HG02884 (cell line): ENCODE results near the gene ANTKMT.

ENCODE experiments used
- ATAC-seq: cut with Tn5 transposase; IDR thresholded peaks from one replicate; pipeline ENCODE4 v1.9.1; 2021; ENCODE audit warnings: mild to moderate bottlenecking, moderate library complexity; ENCODE audit not compliant: unreplicated experiment

Gene ANTKMT

DNA sequence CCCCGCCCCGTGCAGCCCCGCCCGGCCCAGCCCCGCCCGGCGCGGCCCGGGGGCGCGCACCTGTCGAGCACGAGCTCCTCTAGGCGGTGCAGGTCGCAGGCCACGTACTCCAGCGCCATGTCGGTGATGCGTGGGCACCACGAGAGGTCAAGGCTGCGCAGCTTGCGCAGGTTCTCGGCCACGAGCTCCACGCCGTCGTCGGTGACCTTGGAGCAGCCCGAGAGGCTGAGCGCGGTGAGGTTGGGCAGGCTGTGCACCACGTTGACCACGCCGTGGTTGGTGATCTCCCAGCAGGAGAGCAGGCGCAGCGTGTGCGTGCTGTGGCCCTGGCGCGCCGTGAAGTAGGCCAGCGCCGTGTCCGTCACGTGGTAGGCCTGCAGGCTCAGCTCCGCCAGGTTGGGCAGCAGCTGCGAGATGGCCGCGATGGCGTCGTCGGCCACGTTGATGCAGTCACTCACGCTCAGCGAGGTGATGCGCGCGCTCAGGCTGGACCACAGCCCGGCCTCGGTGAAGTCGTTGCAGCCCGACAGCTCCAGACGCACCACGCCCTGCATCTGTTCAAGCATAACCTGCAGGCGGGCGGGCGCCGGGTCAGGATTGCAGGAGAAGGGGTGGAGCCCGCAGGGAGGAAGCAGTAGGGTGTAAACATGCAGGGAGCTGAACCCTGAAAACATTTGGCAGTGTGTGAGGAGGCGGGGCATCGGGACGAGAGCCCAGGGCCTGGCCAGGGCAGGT is 25.4 kb upstream of the ANTKMT start:
- no peak for ATAC-seq

DNA sequence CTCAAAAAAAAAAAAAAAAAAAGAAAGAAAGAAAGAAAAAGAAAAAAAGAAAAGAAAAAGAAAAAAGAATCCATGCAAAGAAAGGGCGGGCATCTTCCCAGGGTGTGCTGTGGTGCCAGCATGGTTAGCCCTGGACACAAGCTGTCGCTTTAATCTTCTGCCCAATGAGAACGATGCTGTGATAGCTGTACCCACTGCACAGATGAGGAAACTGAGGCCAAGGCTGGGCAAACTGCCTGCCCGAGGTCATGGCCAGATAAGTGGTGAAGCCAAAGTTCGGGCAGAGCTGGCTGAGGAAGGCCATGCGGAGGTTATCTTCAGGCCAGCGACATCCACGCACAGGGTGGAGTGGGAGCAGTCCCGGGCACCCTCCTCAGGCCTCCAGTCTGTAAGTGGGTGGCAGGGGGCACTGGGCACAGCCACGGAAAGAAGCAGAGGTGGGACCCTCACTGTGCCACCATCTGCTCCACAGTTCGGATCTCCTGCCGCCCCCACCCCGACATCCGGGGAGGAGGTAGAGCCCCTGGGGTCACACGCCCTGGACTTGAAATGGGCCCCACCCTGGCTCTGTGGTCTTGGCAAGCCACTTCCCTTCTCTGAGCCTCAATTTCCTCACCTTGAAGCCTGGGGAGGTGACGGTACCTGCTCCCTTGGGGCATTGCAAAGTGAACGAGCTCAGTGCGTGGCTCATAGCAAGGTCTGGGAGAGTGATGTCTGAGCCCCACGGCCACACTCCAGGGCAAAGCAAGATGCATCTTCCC is 21.9 kb upstream of the ANTKMT start:
- ATAC-seq = no peak

DNA sequence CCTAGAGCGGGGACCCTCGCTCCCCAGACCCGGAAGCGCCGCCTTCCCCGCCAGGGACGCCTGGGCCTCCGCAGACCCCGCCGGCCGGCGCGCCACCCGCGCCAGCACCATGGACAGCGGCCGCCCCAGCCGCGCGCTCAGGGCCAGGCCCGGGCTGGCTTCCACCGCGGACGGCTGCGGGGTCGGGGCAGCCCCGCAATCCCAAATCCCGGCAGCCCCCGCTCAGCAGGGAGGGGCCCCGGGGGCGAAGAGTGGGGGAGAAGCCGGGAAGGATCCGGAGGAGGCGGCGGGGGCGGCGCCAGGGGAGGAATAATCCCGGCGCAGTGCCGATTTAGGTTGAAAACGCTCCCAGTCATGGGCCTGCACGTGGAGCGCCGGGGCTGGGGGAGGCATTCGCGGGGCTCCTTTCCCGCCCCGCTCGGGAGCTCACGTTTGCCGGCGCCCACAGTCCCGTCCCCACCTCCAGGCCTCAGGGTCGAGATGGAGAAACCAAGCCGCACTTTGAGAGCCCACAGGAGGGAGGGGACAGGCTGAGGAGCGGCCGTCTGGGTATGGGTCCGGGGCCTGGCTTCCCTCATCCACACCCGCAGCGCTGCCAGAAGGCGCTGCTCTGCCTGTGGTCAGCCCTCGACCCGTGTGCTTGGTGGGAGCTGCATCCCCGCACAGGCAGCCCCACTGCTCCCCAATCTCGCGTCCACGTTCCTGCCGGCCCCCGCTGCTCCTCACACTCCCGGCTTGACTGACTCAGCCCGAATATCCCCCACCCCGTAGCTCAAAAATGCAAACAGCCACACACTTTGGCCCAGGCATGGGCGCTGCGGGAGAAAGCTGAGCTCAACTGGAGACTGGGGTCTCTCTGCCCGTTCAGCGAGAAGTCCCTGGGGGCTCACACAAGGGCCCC is 20.0 kb upstream of the ANTKMT start:
- no peak for ATAC-seq

DNA sequence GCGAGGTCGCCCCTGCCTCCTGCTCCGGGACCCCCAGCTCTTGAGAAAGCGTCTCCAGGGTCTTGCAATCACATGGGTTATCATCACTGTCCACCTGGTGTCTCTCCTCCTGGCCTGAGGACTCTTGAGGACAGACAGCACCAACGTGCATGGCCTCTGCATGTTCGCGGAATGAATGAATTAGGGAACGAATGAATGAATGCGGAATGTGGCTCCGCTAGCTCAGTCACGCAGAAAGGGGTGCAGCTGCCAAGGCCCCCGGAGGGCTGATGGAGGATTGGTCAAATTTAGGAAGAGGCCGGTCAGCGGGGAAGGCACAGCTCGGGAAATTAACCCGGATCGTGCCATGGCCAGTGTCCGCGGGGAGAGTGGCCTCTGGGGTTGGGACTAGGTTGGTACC is 18.6 kb upstream of the ANTKMT start:
- no peak for ATAC-seq

DNA sequence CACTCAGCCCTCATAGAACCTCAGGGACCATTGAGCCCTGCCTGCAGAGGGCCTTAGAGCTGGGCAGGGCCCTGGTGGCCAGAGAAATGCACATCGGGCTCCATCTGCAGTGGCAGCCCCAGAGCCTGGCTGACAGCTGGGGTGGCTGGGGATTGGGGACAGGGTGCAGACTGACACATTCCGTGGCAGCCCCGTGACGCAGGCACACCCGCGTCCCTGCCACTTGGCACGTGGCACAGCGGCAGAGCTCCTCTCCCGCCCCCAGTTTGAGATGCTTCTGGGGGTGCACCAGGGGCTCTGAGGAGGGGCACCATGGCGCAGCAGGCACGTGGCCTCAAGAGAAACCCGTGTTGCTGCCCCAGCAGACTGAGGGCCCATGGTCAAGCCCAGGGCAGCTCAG is 17.5 kb upstream of the ANTKMT start:
- no peak for ATAC-seq

DNA sequence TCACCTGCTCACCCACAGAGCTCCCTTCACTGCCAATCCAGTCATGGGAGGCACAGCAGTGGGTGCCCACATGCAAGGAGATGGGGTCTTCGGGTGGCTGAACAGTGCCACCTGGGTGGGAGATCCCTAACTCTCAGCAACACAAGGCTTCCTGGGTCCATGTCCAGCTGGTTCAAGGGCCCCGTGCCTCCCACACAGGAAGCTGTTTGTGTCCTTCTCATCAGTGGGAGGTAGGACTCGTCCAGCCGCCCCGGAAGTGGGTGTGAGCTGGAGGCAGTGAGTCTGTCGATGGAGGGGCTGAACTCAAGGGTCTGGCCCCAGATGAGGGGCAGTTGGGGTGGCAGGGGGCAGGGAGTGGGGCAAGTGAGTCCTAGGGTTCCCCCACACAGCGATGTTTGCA is 16.9 kb upstream of the ANTKMT start:
- no peak for ATAC-seq

DNA sequence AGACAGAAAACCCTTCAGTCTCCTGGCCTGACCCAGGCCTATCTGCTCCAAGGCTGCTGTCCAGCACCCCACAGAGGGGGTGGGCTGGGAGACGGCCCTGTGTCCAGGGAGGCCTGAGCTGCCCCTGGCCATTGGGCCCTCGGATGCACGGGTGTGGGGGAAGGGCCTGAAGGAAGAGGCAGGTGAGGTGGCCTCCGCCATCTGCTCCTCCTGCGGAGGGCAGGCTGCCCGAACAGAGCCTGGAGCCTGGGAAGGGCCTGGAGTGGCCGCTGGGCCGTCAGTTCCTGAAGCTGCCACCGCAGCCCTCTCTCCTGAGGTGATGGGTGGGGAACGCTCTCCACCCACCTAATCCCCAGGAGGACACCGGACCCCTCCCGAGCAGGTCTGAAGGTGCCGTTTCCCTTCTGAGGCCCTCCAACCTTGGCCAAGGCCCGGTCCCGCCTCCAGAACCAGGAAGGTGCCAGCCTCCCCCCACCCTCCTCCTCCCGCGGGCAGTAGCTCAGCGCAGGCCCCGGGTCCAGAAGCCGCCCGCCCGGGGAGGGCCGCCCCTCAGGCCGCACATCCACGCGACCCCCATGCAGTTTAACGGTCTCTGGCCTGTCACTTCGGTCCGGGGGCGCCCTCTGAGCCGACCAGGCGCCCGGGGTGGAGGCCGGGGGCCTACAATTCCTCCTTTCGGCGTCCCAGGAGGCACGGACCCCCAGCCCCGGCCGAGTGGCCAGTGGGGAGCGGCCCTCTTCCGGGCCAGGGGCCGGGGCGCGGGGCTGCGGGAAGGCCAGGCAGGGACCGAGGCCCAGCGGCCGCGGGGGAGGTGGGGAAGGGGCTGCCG is 16.2 kb upstream of the ANTKMT start:
- ATAC-seq = no peak

DNA sequence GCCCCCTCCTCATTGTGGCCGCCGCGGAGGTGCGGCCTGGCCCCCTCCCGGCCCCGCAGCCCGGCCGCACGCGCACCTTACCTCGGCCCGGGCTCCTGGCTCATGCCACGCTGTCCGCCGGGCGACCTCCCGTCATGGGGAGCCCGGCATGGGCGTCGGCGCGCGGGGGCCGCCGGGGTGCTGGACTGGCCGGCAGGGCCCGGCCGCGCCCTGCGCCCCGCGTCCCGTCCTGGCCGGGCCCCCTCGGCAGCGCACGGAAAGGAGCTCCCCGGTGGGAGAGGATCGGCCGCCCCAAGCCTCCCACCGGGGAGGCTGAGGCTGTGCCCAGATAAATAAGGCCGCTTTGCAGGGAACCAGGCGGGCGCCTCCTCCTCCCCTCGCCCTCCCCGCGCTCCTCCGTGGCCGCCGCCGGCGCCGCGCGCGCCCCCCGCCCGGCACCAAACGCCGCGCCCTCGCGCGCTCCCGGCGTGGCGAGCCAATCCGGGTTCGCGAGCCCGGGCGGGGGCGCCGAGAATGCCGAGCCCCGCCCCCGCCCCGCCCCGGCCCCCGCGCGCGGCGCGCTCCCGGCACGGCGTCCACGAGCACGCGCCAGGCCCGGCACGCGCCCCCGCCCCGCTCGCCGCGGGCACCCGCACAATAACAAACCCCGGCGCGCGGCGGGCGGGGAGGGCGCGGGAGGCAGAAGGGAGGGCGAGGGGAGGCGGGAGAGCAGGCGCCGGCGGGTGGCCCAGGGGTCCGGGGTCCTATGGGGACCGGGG is 15.3 kb upstream of the ANTKMT start, which contains the start of gene FBXL16:
FBXL16 (minus strand) TSS at position 371 of the 758 bp plus-strand sequence. CDS start 8,396 bp downstream, outside the sequence.
- ATAC-seq = no peak

DNA sequence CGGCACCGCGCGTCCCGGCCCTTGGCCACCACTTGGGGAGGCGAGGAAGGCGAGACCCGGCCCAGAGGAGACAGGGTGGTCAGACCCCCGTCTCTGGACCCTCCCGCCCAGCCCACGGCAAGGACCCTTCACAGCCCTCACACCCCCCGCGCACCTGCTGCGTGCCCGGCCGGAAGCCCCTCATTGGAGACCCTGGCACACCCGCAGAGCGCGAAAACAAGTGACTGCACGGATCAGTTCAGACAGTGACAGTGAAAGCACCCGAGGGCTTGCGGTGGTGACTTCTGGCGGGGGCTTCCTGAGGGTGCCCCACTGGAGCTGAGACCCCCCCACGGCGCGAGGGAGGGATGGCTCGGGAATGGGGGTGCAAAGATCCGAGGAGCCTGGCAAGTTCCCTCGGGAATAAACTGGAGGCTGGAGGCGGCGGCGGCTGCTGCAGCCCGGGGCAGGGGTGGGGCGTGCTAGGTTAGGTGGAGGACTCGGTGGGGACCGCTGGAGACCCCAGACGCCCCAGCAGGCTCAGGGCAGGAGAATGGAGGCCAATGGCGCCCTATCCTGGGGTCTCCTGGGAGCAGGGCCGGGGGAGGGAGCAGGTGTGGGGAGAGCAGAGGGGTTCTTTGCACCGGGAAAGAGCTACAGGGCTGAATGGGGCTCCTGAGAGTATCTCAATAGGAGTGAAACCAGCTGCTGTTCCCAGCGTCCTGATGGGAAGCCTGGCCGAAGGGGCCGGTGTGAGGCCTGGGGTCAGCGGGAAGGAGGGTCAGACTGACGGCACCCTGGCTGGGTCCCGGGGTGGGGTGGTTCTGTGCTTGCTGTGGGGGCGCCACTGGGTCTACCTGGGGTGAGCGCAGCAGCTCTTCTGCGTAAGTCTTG is 14.5 kb upstream of the ANTKMT start:
- no peak for ATAC-seq

DNA sequence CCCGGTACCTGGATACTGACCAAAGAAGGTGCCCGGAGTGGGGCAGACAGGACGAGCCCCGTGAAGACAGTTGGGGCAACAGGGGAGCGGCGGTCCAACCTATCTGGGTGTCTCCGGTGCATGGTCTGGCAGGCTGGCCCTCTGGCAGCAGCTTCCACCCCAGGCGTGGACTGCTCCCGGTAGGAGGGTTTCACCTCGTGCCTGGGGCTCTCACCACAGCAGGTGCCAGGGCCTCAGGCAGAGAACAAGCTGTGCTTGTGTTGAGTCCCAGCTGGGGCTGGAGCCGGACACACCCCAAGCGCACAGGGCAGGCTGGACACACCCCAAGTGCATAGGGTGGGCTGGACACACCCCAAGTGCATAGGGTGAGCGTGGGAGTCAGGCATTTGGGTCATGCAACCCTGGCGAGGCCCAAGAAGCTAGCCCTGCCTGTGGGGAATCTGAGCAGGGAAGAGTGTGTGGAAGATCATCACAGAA is 13.8 kb upstream of the ANTKMT start:
- ATAC-seq = no peak

DNA sequence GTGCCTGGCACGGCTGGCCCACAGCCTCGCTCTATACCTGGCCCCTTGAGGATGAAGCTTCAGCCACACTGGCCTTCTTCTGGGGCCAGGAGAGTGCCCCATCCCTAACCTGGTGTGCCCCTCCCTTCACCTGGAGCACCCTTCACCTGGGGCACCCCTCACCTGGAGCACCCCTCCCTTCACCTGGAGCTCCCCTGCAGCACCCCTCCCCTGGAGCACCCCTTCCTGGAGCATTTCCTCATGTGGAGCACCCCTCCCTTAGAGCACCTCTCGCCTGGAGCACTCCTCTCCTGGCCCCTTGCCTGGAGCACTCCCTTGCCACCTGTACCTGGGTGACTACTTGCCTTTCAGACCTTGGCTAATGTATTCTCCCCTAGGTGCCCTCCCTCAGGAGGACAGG is 12.9 kb upstream of the ANTKMT start:
- ATAC-seq = no peak

DNA sequence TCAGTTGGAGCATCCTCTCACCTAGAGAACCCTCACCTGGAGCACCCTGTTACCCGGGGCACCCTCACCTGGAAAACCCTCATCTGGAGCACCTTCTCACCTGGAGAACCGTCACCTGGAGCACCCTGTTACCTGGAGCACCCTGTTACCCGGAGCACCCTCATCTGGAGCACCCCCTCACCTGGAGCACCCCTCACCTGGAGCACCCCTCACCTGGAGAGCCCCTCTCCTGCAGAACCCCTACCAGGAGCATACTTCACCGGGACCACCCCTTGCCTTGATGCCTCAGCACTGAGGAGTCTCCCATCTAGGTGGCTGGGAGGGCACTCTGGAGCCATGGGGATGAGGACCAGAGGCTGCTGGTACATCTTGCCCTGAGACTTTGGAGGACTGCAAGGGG is 12.0 kb upstream of the ANTKMT start:
- no peak for ATAC-seq

DNA sequence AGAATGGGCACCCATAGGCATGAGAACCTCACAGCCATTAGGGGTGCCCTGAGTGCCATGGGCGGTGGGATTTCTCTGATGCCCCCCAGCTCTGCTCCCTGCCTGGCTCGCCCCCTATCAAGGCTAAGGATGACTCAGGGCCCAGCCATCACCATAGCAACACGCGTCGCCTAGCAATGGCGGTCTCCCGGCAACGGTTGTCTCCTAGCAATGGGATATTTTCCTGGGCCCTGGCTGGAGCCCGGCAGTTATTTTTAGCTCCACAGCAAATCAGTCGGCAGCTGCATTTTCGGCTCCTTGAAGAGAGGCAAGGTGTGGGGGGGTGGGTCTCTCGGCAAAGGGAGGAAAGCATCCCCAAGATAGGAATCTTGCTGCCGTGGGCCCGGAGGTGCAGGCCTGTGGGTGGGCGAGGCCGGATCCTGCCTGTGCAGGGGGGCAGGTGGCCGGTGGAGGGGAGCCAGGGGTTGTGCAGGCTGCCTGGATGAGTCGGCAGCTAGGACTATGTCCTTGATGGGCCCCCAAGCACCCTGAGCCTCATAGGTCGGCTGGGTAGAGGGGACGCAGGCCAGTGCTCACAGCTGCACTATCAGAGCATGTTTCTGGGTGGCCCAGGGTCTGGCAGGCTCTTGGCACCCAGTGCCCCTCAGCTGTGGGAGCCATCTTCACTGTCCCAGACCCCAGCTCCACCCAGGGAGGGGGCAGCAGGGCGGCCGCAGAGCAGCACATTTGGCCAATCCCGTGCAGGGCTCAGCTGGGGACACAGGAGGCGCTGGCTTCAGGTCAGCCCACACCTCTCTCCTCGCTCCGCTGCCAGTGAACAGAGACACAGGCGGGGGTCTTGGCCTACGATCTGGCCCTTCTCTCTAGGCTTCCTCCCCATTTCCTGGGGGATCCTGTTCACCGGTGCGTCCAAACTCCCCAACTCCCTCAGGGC is 11.1 kb upstream of the ANTKMT start:
- no peak for ATAC-seq

DNA sequence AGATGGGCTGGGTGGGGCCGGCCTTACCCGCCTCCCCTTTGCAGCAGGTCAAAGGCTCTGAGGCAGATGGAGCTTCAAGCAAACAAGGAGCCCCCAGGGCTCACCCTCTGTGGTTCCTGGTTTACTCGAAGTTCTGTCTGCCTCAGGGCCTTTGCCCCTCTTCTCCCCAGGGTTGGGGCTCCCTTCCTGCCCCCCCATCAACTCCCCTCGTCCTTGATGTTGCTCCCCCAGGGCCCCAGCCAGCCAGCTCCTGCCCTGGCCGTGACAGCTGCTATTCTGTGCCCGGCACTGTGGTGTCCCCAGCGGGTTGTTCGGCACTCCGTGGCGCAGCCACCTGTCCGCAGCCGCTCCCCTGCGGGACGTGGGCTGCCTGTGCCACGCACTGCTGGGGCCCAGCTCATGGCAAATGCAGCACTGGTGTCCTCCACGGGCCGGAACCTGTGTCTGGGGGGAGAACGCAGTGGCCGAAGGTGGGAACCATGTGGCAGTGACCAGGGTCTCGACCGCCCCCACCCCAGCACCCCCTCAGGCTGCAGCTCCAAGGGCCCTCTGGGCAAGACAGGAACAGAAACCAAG is 10.4 kb upstream of the ANTKMT start:
- no peak for ATAC-seq

DNA sequence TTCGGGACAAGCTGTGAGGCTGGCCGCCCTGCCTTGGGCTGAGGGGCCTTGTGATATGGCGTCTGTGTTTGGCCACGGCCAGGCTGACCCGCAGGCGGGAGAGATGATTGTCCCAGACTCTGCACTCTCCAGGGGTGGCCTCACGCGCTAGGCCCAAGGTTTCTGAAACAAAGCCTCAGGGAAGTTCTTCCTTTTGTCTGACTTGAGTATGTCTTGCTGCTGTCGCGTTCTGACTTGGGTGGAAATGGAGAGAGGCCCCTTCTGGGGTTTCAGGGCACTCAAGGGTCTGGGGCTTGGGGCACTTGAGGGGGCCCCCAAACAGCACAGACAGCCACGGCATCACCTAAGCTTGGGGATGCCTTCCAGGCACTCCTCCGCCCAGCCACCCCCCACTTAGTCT is 9.9 kb upstream of the ANTKMT start:
- ATAC-seq = no peak

DNA sequence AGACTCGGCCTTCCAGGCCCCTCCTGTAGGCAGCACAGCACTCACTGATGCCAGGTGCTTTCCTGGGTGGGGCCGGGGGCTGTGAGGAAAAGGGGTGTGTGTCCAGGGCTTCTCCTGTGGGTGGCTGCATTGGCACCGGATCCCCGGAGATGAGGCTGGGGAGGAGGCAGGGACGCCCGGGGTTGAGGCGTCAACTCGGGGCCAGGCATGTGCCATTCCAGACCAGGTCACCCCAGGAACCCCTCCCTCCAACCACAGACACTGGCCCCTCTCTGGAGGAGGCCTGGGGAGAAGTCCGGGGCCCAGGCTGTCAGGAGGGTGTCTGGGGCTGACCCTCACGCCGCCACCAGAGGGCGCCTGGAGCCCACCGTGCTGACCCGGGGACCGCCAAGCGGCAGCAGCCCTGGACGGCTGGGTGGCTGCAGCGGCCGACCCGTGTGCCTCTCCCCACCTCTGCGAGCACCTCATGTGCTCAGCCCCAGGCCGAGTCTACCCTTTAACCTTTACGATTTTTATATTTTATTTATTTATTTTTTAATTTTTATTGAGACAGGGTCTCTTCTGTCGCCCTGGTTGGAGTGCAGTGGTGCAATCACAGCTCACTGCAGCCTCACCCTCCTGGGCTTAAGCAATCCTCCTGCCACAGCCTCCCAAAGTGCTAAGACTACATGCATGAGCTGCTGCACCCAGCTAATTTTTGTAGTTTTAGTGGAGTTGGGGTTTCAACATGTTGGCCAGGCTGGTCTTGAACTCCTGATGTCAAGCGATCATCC is 9.2 kb upstream of the ANTKMT start:
- no peak for ATAC-seq
